Right lobe of liver (tissue), 6 donors: ENCODE data around the gene NIPBL. TPM values are rescaled to one million over a fixed set of nuclear protein-coding genes. Genes with fewer than 3 reads are reported as not detected.
"Not testable (repeated sequence)": the region's sequence is repeated elsewhere in the genome, so short reads cannot be mapped to it uniquely, and the experiment has no call there.

Experiments used
- ATAC-seq, 4 donors: fragments of 200-7000 bp; cut with Tn5 transposase; one replicate each; pipeline ENCODE4 v1.9.1; 2020; ENCODE audit warnings: mild to moderate bottlenecking in 4 of 4, moderate library complexity in 4 of 4
- DNase-seq, 3 donors: peaks; one replicate each; pipeline ENCODE4 v3.0.0-alpha.2; 2020
- H3K27ac ChIP-seq, 3 donors: fragments of 200-600 bp; one replicate each; pipeline ENCODE4 v1.8.0; 2022
- H3K27me3 ChIP-seq, 2 donors: fragments of 200-600 bp; one replicate each; pipeline ENCODE4 v1.8.0; 2022
- H3K36me3 ChIP-seq, 4 donors: fragments of 200-600 bp; sonication (generic) in 1 of 4; one replicate each; pipeline versions ENCODE4 v1.5.1 to v1.8.0; 2017 to 2022; ENCODE audit warnings: control low read depth in 1 of 4
- H3K4me1 ChIP-seq, 4 donors: fragments of 200-600 bp; sonication (generic) in 1 of 4; one replicate each; pipeline versions ENCODE4 v1.5.1 to v1.8.0; 2017 to 2022; ENCODE audit warnings: control low read depth in 1 of 4
- H3K4me3 ChIP-seq, 3 donors: fragments of 200-600 bp; one replicate each; pipeline ENCODE4 v1.8.0; 2022
- H3K9me3 ChIP-seq, 4 donors: fragments of 200-600 bp; sonication (generic) in 1 of 4; one replicate each; pipeline versions ENCODE4 v1.5.1 to v1.8.0; 2017 to 2022; ENCODE audit warnings: control low read depth in 1 of 4
- CTCF ChIP-seq, 4 donors: fragments of 200-600 bp in 3 of 4; fragments of 450-650 bp in 1 of 4; IDR thresholded peaks; one replicate each; pipeline versions ENCODE4 v1.5.1 to v1.8.0; 2016 to 2022; ENCODE audit warnings: antibody characterized with exemption in 4 of 4, mild to moderate bottlenecking in 2 of 4
- POLR2A ChIP-seq: fragments of 450-650 bp; IDR thresholded peaks from one replicate; pipeline ENCODE4 v1.6.1; 2017; ENCODE audit warnings: antibody characterized with exemption, mild to moderate bottlenecking
- WGBS: methylation state at CpG from one replicate; pipeline ENCODE4 v1.1.6; 2018; ENCODE audit warnings: low coverage, low lambda C conversion rate; ENCODE audit not compliant: insufficient coverage; ENCODE audit errors: missing lambda C conversion rate; 5-methylcytosine and 5-hydroxymethylcytosine counted together
- intact Hi-C, 2 donors: fragments of 100-400 bp; cut with DNase I; formaldehyde crosslinking; loops; one replicate each; pipeline versions ENCODE4 v1.11.2 to v1.14.1; 2022
- total RNA-seq, 6 experiments: library from RNA; depleted of rRNA in 2 of 6; stranded (reverse); fragments of >200 nt in 2 of 6; fragmentation: NEBNext Ultra II Directional in 3 of 6; extraction: Animal tissue kit (Norgen Biotek cat#: 25700) in 3 of 6; gene quantifications; one replicate each; pipeline versions ENCODE4 v1.1.0 to v1.2.4, GENCODE V29; 2016 to 2023
- donor health status: DM: no; HTN: yes; CAD: no.
- donor health status: DM: no; HTN: no; CAD: no.
- donor health status: DM: no; HTN: no; CAD: no.
- donor health status: DM: no; HTN: yes; CAD: no.
- donor health status: DM: no; HTN: yes; CAD: no.

Gene NIPBL
- total RNA-seq, 6 experiments from 2014 or later: 16.0 to 29.2 (median 24.6) TPM

DNA sequence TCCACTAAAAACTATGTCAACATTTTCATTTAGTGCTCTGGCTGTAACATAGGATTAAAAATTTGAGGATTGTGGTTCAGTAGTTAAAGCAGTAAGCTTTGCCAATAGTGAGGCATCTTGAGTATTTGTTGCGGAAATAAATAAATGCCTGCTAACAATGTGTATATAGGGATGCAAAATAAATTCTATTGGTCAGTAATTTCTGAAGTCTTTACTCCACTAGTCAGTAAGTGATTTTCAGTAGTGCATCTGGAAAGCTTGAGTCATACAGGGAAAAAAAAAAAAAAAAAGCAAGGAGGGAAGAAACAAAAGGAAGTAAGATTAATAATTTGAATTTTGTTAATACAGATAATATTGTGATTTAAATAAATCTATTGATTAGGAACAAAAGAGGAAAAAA, 21.0 kb downstream of the NIPBL start:
- no peak overlapping the region for H3K4me3 ChIP-seq
- no peak overlapping the region for H3K27ac ChIP-seq
- no peak for ATAC-seq
- 90% methylated on average over 1 of the region's 1 CpG for WGBS
- intact Hi-C loops: no loop called here
- H3K9me3 ChIP-seq: no peaks in the 10 kb centered on the region
- H3K4me1 ChIP-seq: peaks cover 0 to 5% (median 0%) of the 10 kb centered on the region in 4 donors
- H3K36me3 ChIP-seq: no peaks in the 10 kb centered on the region
- H3K27me3 ChIP-seq: no peaks in the 10 kb centered on the region
- DNase-seq: no peak
- TF ChIP-seq POLR2A: no peak
- no peak for TF ChIP-seq CTCF (IDR thresholded peaks at IDR 0.05)

GRCh38 chr5:36899860-36900259, 23.3 kb downstream of the NIPBL start:
- Histone ChIP-seq H3K27me3 (no peaks in the 10 kb centered on the region), H3K4me3 (no peak overlapping the region), H3K4me1 (peaks cover 0 to 5% (median 0%) of the 10 kb centered on the region in 4 donors), H3K9me3 (no peaks in the 10 kb centered on the region), H3K36me3 (no peaks in the 10 kb centered on the region), H3K27ac (no peak overlapping the region)
- 83% methylated on average over 1 of the region's 1 CpG for WGBS
- DNase-seq (no peak), ATAC-seq (no peak)
- intact Hi-C loops: no loop called here
- TF ChIP-seq CTCF (IDR thresholded peaks at IDR 0.05): no peak
- TF ChIP-seq POLR2A: no peak

DNA sequence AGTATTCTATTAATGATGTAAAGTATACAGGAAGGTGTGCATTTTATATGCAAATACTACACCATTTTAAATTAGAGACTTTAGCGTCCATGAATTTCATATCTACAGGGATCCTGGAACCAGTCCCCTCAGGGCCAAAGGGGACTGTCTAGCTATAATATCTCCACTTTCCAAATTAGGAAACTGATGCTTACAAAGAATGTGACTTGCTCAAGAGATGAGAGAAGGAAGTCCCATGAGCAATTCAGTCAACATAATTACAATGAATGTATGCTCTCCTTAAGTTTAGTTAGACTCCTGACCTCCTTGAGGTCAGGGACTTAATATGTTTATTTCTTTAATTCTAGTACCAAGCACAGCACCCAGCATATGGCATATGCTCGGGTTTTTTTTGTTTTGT, 23.7 kb downstream of the NIPBL start:
- Histone ChIP-seq H3K4me3 (no peak overlapping the region), H3K9me3 (no peaks in the 10 kb centered on the region), H3K27ac (no peak overlapping the region), H3K27me3 (no peaks in the 10 kb centered on the region), H3K36me3 (no peaks in the 10 kb centered on the region), H3K4me1 (peaks cover 0 to 5% (median 0%) of the 10 kb centered on the region in 4 donors)
- ATAC-seq (no peak), DNase-seq (no peak)
- WGBS: 73% methylated on average over 2 of the region's 2 CpGs
- no peak for TF ChIP-seq POLR2A
- no peak for TF ChIP-seq CTCF (IDR thresholded peaks at IDR 0.05)
- intact Hi-C loops: no loop called here

- H3K4me3 ChIP-seq, H3K4me1 ChIP-seq, H3K27me3 ChIP-seq, H3K9me3 ChIP-seq, H3K27ac ChIP-seq, DNase-seq, intact Hi-C loops, H3K36me3 ChIP-seq, ATAC-seq: not testable (repeated sequence)
Measured at GRCh38 chr5:36901077-36901476, 24.5 kb downstream of the NIPBL start.

DNA sequence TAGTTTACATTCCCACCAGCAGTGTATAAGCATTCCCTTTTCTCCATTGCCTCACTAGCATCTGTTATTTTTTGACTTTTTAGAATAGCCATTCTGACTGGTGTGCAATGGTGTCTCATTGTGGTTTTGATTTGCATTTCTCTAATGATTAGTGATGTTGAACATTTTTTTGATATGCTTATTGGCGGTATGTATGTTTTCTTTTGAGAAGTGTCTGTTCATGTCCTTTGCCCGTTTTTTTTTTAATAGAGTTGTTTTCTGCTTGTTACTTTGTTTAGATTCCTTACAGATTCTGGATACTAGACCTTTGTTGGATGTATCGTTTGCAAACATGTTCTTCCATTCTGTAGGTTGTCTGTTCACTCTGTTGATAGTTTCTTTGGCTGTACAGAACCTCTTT, 25.3 kb downstream of the NIPBL start:
- Histone ChIP-seq H3K4me3 (no peak overlapping the region), H3K27me3 (no peaks in the 10 kb centered on the region), H3K9me3 (no peaks in the 10 kb centered on the region), H3K27ac (no peak overlapping the region), H3K4me1 (no peaks in the 10 kb centered on the region), H3K36me3 (no peaks in the 10 kb centered on the region)
- intact Hi-C loops: no loop called here
- no peak for TF ChIP-seq CTCF (IDR thresholded peaks at IDR 0.05)
- WGBS: 92% methylated on average over 2 of the region's 3 CpGs
- no peak for DNase-seq
- ATAC-seq: no peak
